NCI-H2196 (cell line): ENCODE results near the gene MSRB1.
"Not testable (repeated sequence)": the region's sequence is repeated elsewhere in the genome, so short reads cannot be mapped to it uniquely, and the experiment has no call there.

Experiments used
- DNase-seq: peaks from one replicate; lab custom pipeline; 2025; ENCODE audit not compliant: unreplicated experiment; lab: John Stamatoyannopoulos, UW

MSRB1 gene

DNA sequence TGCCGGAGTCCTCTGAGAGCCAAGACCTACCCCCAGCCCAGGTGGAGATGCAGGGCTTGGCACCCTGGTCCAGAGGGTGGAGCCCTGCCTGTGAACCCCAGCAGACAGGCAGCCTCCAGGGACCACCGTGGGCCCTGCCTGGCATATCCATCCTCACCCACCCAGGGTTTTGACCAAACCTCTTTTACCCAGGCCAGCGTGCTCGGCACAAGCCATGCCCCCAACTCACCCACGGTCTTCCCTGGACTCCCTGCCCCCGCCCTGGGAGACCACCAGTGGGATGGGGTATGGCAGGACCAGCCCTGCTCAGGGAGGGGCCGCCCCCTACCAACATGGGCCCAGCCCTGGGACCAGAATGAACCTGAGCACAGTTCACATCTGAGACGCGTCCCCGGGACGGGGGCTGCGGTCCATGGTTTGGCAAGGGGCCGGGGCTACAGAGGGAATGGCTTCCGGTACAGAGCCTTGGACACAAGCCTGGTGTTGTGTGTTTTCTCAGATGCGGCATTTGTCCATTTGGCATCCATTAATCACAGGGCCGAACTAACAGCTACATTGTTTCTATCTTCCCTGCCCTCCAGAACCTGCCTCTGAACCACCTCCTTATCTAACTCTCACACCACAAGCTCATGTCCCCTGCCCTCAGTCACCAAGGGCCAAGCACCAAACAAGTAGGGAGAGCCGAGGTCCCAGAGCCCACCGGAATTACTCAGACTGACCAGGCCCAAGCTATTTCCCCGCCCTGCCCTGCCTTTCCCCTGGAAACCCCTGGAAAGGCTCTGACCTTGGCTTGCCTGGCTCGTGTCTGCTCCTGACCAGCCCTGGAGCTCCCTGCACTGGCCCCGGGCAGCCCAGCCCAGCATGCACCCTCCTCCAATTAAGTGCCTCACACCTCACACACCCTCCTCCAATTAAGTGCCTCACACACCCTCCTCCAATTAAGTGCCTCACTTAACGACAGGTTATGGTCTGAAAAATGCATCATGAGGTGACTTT is 38.9 kb downstream of the MSRB1 start:
- no peak for DNase-seq

DNA sequence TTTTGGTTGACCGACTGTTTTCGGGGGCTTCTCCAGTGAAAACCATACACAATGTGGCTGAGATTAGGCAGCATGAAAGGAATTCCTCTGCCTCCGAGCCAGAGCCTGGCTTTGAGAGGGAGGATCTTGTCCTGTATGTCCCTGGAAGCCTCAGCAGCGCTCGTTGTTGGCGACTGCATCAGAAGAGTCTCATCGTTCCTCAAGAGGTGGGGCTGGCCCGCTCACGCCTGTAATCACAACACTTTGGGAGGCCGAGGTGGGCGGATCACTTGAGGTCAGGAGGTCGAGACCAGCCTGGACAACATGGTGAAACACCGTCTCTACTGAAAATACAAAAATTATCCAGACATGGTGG is 39.8 kb downstream of the MSRB1 start:
- DNase-seq, result no peak

GRCh38 chr16:1902547-1903219 is 40.3 kb downstream of the MSRB1 start:
- no peak for DNase-seq

- DNase-seq, result peak; percentile 86
These were observed 42.6 kb downstream of the MSRB1 start for GRCh38 chr16:1900452-1900774.

GRCh38 chr16:1899641-1900451 is 43.2 kb downstream of the MSRB1 start:
- peak; percentile 86 for DNase-seq

GRCh38 chr16:1897692-1898091 is 45.3 kb downstream of the MSRB1 start:
- not testable (repeated sequence) for DNase-seq

- no peak for DNase-seq
These were observed 46.9 kb downstream of the MSRB1 start for GRCh38 chr16:1895949-1896675.

DNA sequence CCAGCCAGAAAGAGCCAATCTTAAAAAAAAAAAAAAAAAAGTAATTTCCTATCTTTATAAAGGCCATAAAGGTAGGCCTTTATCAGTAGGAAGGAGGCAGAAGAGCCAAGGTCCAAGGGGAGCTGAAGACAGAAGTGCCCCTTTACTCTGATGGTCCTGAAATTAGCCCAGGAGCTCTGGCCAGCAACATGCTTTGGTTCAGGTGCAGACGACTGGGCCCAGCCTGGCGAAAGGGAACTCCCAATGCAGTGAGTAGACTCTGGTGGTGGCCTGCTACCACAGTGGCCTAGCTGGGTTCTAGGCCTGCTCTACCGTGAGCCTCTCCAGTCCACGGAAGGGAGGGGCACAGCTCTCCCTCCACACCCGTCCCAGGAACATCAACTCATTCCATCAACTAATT is 47.9 kb downstream of the MSRB1 start:
- no peak for DNase-seq

- DNase-seq, result peak; percentile 23
These were observed 52.3 kb downstream of the MSRB1 start for GRCh38 chr16:1890708-1891050.

DNA sequence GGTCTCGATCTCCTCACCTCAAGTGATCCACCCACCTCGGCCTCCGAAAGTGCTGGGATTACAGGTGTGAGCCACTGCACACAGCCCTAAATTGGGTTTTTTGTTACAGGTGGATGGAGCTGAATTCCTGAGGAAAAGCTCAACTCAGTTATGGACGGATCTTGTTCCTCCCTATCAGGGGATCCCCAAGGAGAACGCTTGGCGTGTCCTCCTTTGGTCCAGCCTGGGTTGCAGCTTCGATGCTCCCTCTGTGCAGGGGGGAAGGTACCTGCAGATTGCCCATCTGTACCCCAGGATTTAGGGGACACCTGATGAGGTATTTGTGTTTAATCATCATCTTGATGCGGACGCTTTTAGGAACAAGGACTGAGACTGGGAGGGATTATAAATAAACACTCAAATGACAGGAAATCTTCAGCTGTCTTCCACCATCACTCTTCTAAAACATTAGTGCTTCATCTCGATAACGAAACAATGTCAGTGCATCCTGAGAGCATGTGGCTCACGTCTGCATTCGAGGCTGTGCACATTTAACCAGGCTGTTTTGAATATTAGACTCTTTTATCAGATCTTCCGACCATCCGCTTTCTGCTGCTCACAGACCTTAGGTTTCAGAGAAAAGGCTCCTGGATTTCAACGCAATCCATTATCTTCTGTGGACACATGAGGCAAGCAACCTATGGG is 52.8 kb downstream of the MSRB1 start:
- DNase-seq, result no peak
